GM19438 (cell line): Measurements from ENCODE around the gene HOXC12.

Experiments
- ATAC-seq: cut with Tn5 transposase; IDR thresholded peaks from one replicate; pipeline ENCODE4 v1.9.1; 2021; ENCODE audit warnings: low read depth; ENCODE audit not compliant: unreplicated experiment

Gene HOXC12

DNA sequence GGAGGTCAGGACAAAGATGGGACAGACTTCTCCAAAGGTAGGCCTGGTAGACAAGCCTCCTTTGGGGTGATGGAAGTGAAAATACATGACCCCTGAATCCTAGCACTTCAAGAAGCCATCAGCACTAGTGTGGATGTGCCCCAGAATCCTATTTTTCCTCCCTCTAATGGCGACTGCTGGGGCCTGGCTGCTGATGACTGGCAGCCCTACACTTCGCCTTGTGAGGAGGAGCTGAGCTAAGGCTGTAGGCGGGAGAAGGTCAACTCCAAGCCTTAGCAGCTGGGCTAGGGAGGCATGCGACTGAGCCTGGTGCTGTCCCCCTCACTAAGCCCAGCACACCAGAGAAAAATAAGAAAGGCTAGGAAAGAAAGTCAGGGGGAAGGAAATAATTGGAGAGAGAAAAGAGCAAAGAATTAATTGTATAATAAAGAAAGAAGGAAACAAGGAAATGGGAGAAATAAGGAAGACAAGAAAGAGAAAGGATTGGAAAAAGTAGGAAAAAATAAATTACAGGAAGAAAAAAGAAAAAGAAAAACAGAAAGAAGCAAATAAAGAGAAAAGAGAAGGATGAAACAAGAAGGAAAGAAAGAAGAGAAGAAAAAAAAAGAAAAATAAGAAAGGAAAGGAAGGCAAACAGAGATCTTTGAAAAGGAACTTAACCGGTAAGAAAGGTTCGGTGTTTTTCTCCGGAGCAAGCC is 25.6 kb downstream of the HOXC12 start:
- no peak for ATAC-seq

DNA sequence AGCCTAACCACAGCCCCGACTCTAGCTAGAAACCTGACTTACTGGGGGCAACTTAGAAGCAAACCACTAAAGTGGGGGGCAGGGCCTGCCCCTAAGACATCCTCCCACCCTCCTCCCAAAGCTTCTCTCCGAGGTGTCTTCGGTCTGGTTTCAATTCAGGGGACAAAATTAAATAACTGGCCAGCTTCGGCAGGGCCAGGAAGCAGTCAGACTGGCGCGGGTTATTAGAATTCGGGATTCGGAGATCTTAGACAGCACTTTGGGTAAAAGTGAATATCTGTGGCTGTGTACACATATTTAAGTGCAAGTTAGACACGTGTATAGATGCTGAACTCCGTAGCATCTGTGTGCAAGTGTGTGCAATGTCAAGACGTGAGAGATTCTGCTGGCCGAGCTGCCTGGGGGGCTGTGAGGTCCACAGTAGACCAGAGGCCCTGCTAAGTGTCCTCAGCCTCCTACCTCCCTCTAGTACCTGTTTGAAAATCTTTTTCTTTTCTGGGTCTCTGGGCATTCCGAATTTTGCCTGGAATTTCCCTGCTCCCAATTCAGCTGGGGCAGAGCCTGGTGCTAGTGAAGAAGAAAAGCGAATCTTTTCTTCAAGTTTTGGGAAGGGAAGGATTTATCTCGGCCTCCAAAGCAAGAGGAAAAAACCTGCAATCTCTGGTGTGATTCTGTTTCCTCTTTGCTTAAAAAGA is 26.2 kb downstream of the HOXC12 start:
- no peak for ATAC-seq

DNA sequence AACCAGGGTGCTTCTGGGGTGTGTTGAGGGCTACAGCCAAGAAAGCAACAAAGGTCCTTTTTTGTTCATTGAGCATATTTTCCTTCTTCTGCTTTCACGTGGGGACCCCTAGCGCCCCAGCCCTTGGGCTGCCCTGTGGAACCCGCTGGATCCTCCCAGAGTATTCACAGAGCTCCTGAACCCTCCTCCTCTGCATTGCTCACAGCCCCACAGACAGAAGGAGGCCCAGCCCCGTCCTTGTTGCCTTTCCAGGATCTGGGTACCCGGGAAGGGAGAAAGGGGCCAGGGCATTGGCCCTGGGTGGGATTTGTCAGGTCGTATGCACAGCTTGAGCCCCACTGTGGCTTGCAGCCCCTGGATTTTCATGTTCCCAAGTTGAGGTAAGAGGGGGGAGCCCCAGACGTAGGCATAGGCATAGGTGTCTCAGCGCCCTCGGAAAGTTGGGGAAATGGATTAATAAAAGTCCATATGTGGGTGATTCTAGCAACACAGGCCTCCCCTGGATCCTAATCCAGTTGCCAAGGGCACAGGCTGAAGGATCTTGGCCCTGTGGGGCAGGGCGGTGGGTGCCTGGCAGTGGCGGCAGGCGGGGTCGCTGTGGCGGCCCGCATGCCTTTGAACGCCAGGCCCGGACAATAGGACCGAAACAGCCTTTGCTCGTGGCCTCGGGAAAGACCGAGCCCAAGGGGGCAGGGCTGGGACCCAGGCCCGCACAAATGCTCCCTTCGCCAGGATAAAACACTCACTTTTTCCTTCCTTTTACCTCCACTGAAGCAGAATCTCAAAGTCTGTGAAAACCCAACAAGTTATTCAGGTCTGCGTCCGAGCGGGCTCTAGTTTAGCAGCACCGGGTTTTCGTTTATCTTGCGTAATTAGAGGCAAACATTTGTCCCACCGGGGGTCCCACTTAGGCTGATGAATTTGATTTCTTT is 27.2 kb downstream of the HOXC12 start:
- ATAC-seq: no peak

- no peak for ATAC-seq
These were observed 28.2 kb downstream of the HOXC12 start for GRCh38 chr12:53982648-53983567.

GRCh38 chr12:53983568-53983949 is 28.9 kb downstream of the HOXC12 start:
- no peak for ATAC-seq

- no peak for ATAC-seq
These were observed 29.4 kb downstream of the HOXC12 start for GRCh38 chr12:53983950-53984572.

DNA sequence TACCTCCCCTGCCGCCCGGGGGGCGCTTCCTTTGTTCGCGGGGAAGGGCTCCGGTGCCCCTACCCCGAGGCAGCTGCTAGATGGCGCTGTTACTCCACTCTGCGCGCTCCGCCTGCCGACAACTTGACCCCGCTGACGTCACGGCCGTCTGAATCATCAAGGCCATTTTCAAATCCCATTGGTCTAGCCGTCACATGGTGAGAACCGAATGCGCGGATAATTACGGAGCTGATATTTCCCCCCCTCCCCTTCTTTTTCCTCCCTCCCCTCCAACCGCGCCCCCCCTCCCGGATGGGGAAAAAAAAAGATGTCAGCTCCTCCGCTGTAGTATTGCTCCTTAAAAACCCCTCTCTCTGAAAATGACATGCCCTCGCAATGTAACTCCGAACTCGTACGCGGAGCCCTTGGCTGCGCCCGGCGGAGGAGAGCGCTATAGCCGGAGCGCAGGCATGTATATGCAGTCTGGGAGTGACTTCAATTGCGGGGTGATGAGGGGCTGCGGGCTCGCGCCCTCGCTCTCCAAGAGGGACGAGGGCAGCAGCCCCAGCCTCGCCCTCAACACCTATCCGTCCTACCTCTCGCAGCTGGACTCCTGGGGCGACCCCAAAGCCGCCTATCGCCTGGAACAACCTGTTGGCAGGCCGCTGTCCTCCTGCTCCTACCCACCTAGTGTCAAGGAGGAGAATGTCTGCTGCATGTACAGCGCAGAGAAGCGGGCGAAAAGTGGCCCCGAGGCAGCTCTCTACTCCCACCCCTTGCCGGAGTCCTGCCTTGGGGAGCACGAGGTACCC is 30.4 kb downstream of the HOXC12 start, which contains the start of gene HOXC10:
Gene HOXC10, plus strand, starts transcription at position 246 of the 791 bp plus-strand sequence. Its CDS starts 114 bp downstream, at position 360.
- no peak for ATAC-seq

GRCh38 chr12:53985692-53985993 is 30.9 kb downstream of the HOXC12 start:
- no peak for ATAC-seq

DNA sequence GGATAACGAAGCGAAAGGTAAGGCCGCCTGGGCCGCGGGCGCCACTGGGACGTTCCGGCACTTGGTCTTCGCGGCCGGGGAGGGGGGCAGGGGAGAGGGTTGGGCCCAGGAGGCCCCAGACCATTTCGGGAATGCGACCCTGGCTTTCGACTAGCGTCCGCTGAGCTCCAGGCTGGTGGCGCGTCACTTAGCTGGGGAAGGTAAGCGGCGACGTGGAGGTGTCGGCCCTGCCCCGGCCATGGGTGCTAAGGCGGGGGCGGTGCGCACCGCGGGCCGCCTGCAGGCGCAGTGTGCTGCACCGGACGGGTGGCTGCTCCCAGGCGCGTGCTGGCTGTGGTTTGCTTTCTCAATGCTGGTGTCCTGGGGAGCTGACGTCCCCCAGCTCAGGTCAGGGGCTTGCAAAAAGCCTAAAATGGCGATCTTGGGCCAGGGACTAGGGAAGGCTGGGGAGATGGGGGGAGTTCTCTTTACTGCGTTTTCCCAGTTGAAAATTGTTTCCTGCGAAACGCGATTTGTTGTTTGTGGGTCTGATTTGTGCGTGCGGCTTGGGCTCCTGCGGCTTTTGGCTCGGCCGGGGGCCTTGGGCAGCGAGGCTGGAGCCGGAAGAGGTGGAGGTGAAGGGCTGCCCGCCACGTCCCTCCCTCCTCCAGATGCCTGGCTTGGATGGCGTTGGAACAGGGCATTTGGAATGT is 31.4 kb downstream of the HOXC12 start:
- ATAC-seq: no peak

- no peak for ATAC-seq
These were observed 32.2 kb downstream of the HOXC12 start for GRCh38 chr12:53986686-53987483.

DNA sequence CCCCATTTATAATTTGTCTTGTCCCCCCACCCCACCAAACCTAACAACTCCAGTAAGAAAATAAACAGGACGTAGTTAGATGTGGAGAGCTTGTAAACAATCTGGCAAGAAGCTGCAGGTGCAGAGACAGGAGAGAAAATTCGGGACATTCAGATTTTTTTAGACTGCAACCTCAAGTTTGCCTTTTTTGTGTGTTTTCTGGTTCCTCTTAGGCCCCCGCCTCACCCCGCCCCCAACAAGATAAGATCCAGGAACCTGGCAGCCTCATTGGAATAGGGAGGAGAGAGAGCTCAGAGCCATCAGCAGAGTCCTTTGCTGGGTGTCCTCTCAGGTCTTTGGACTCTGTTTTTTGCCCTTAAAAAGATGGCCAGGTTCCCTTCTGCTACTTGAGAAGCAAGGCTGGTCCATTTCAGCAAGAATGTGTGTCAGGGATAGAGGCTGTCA is 33.1 kb downstream of the HOXC12 start:
- ATAC-seq: no peak

DNA sequence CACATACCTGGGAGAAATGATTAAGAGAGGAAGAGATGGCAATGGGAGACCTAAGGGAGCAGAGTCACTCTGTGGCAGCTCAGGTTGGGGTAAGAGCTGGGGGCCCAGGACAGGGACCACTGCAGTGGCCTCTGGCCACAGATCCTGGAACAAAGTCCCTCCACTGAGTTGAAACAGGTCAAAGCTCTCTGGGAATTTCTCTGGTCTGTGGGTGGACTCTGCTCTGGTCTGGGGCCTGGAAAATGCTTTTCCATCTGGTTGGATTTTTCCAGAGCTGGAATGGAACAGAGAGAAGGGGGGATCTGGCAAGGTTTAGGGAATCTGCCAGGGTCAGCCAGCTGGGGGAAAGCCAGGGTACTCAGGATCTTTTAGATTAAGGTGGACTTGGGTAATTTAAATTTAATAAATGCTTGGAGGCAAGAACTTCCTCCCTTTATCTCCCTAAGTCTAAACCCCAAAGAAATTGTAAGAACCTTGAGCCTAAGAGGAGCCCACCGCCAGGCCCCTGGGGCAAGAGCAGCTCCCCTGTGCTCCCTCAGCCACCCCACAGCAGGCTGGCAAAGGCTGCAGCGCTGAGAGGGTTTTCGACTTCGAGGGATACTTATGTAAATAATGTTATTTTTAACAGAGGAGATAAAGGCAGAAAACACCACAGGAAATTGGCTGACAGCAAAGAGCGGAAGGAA is 34.0 kb downstream of the HOXC12 start:
- ATAC-seq: no peak

GRCh38 chr12:53989227-53990113 is 34.8 kb downstream of the HOXC12 start:
- ATAC-seq: no peak

- no peak for ATAC-seq
These were observed 35.8 kb downstream of the HOXC12 start for GRCh38 chr12:53990311-53991076.

GRCh38 chr12:53991077-53991460 is 36.4 kb downstream of the HOXC12 start:
- ATAC-seq: no peak
